Muscle of leg (tissue), 11 donors: Measurements from ENCODE around the gene ASMTL. TPM values are rescaled to one million over a fixed set of nuclear protein-coding genes. Genes with fewer than 3 reads are reported as not detected.

Experiments
- DNase-seq: peaks from one replicate; pipeline ENCODE4 v3.0.0; 2013
- H3K27ac ChIP-seq: one replicate; pipeline ENCODE4 v1.5.1; 2013; ENCODE audit warnings: mild to moderate bottlenecking, low read length, control low read depth
- H3K27me3 ChIP-seq: one replicate; pipeline ENCODE4 v1.6.1; 2013; ENCODE audit warnings: low read length; ENCODE audit not compliant: control insufficient read depth, insufficient read depth
- H3K36me3 ChIP-seq: one replicate; pipeline ENCODE4 v1.6.1; 2013; ENCODE audit warnings: low read length; ENCODE audit not compliant: control insufficient read depth, insufficient read depth
- H3K4me1 ChIP-seq: one replicate; pipeline ENCODE4 v1.6.1; 2013; ENCODE audit warnings: low read length; ENCODE audit not compliant: control insufficient read depth, insufficient read depth
- H3K4me3 ChIP-seq: one replicate; pipeline ENCODE4 v1.5.1; 2013; ENCODE audit warnings: low read length, control low read depth
- H3K9me3 ChIP-seq: replicated peaks from 2 replicates; pipeline ENCODE4 v1.6.1; 2013; ENCODE audit warnings: low read depth, low read length; ENCODE audit not compliant: control insufficient read depth
- WGBS: methylation state at CpG from one replicate; pipeline ENCODE4 v1.1.5; 2013; ENCODE audit warnings: missing lambda C conversion rate; ENCODE audit not compliant: insufficient coverage; 5-methylcytosine and 5-hydroxymethylcytosine counted together
- polyA plus RNA-seq, 8 donors: library from polyadenylated mRNA; unstranded; fragments of 120-200 nt; gene quantifications; one replicate each; pipeline versions ENCODE4 v1.2.1 to v1.2.3, GENCODE V29; 2013; ENCODE audit warnings: inconsistent platforms in 1 of 8, low replicate concordance in 1 of 8; ENCODE audit not compliant: insufficient read length in 8 of 8, insufficient read depth in 1 of 8
- total RNA-seq: library from RNA; stranded (reverse); fragments of 120-200 nt; gene quantifications from one replicate; pipeline ENCODE4 v1.2.4, GENCODE V29; 2013

ASMTL gene
- total and polyA plus RNA-seq, 9 donors = 9.4 to 32.5 (median 26.7) TPM

DNA sequence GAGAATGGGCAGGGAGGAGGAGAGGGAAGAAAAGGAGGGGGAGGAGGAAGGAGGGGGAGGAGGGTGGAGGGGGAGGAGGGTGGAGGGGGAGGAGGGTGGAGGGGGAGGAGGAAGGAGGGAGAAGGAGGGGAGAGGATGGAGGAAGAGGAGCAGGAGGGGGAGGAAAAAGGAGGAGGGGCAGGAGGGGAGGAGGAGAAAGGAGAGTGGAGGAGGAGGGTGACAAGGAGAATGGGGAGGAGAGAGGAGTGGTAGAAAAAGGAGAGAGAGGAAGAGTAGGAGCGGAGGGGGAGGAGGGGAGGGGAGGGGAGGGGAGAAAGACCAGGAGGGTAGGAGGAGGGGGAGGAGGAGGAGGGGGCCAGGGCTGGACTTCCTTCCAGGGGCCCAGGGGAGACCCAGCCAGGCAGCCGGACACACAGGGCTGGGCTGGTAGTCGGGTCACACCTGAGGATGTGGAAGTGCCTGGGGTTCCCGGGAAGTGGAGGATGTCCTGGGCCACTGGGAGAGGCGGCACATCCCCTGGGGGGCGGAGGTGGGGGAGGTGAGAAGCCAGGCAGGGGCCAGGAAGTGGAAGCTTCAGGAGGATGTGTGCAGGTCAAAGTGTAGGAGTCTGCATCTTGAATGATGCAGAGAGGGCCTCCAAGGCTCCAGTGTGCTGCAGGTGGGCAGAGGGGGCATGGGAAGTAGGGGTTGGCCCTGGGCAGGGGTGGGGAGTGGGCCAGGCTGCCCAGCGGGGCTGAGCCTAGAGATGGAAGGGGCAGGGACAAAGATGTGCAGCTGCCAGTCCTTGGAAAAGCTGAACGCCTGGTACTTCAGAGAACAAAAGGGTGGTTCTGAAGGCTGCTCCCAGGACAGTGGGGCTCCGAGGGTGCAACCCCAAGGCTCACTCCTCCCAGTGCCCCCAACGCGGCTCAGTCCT is 97.3 kb downstream of the ASMTL start:
- Histone ChIP-seq H3K9me3 (peaks cover 7% of the 10 kb centered on the region), H3K27ac (no peak overlapping the region), H3K4me1 (no peaks in the 10 kb centered on the region), H3K27me3 (no peaks in the 10 kb centered on the region), H3K36me3 (peaks cover 12% of the 10 kb centered on the region), H3K4me3 (no peak overlapping the region)
- no peak for DNase-seq
- WGBS = 18% methylated on average over 6 of the region's 11 CpGs

- H3K4me3 ChIP-seq = no peak overlapping the region
- peaks cover 12% of the 10 kb centered on the region for H3K36me3 ChIP-seq
- H3K27ac ChIP-seq = no peak overlapping the region
- WGBS = 87% methylated on average over 11 of the region's 11 CpGs
- H3K27me3 ChIP-seq = no peaks in the 10 kb centered on the region
- H3K4me1 ChIP-seq = no peaks in the 10 kb centered on the region
- no peak for DNase-seq
- H3K9me3 ChIP-seq = peaks cover 7% of the 10 kb centered on the region
Observed at GRCh38 chrX:1354036-1355019, 98.4 kb downstream of the ASMTL start.

Other genes with a start within 250 kb of the ASMTL start
- not detected for gene CRLF2, start 240.3 kb downstream of the ASMTL start, total RNA-seq
- under 1 TPM in 3 of 8 donors, not detected in 5; 0.10 to 0.21 (median 0.13) TPM for gene CRLF2, start 240.3 kb downstream of the ASMTL start, polyA plus RNA-seq
- 3.9 TPM for gene CSF2RA, start 184.1 kb downstream of the ASMTL start, total RNA-seq
- 1 to 10 TPM; 3.5 to 5.7 (median 3.8) TPM for gene CSF2RA, start 184.1 kb downstream of the ASMTL start, polyA plus RNA-seq
- gene IL3RA, start 116.1 kb downstream of the ASMTL start, total RNA-seq = 7.8 TPM
- 10 to 100 TPM; 18.3 to 24.7 (median 19.3) TPM for gene IL3RA, start 116.1 kb downstream of the ASMTL start, polyA plus RNA-seq
- gene SLC25A6, start 60.8 kb downstream of the ASMTL start, total RNA-seq = 137 TPM
- 100 to 1,000 TPM; 513 to 720 (median 654) TPM for gene SLC25A6, start 60.8 kb downstream of the ASMTL start, polyA plus RNA-seq
- 0.58 TPM for gene P2RY8, start 84.3 kb upstream of the ASMTL start, total RNA-seq
- gene P2RY8, start 84.3 kb upstream of the ASMTL start, polyA plus RNA-seq = 1 to 10 TPM in 5 of 8 donors, under 1 TPM in 3; 0.83 to 1.4 (median 1.1) TPM
- 19.9 TPM for gene AKAP17A, start 138.7 kb upstream of the ASMTL start, total RNA-seq
- 10 to 100 TPM; 28.7 to 36.8 (median 34.5) TPM for gene AKAP17A, start 138.7 kb upstream of the ASMTL start, polyA plus RNA-seq
- 0.13 TPM for gene ASMT, start 162.2 kb upstream of the ASMTL start, total RNA-seq
- under 1 TPM in 3 of 8 donors, not detected in 5; 0.07 to 0.89 (median 0.18) TPM for gene ASMT, start 162.2 kb upstream of the ASMTL start, polyA plus RNA-seq